Ishikawa (cell line): ENCODE measurements around the gene NOS1.

Experiments used
- CEBPB ChIP-seq: IDR thresholded peaks from 2 replicates; pipeline ENCODE4 v1.6.1; 2012
- CREB1 ChIP-seq: IDR thresholded peaks from 2 replicates; pipeline ENCODE4 v1.6.1; 2012; ENCODE audit warnings: low read depth
- EGR1 ChIP-seq: IDR thresholded peaks from 2 replicates; pipeline ENCODE4 v1.6.1; 2012
- EP300 ChIP-seq: IDR thresholded peaks from 2 replicates; pipeline ENCODE4 v1.6.1; 2012; ENCODE audit warnings: borderline replicate concordance
- MAX ChIP-seq: IDR thresholded peaks from 2 replicates; pipeline ENCODE4 v1.6.1; 2012
- RAD21 ChIP-seq: IDR thresholded peaks from 2 replicates; pipeline ENCODE4 v1.6.1; 2012; ENCODE audit warnings: low read depth
- REST ChIP-seq: IDR thresholded peaks from 2 replicates; pipeline ENCODE4 v1.6.1; 2012; ENCODE audit warnings: low read depth, mild to moderate bottlenecking
- TAF1 ChIP-seq: IDR thresholded peaks from 2 replicates; pipeline ENCODE4 v1.6.1; 2012; ENCODE audit warnings: low read depth, mild to moderate bottlenecking
- TCF12 ChIP-seq: IDR thresholded peaks from 2 replicates; pipeline ENCODE4 v1.6.1; 2012; ENCODE audit warnings: low read depth
- TEAD4 ChIP-seq: IDR thresholded peaks from 2 replicates; pipeline ENCODE4 v1.6.1; 2012
- ZBTB7A ChIP-seq: IDR thresholded peaks from 2 replicates; pipeline ENCODE4 v1.6.1; 2012; ENCODE audit warnings: low read depth

- TF ChIP-seq RAD21 (no peak), CREB1 (no peak), TEAD4 (no peak), MAX (no peak), TCF12 (no peak), EP300 (no peak), ZBTB7A (no peak), EGR1 (no peak), TAF1 (no peak), REST (no peak), CEBPB (no peak)
Measured at GRCh38 chr12:117380083-117380482, 18.7 kb upstream of the NOS1 start.
